Measurements from ENCODE around the gene KCNK7. TPM values are rescaled to one million over a fixed set of nuclear protein-coding genes. Genes with fewer than 3 reads are reported as not detected.

Gene KCNK7
- total RNA-seq, 3 donors from 2014 or later (not counting 1 experiment from before 2014, with no cell fraction given) = 6.3 to 11.2 (median 7.1) TPM

DNA sequence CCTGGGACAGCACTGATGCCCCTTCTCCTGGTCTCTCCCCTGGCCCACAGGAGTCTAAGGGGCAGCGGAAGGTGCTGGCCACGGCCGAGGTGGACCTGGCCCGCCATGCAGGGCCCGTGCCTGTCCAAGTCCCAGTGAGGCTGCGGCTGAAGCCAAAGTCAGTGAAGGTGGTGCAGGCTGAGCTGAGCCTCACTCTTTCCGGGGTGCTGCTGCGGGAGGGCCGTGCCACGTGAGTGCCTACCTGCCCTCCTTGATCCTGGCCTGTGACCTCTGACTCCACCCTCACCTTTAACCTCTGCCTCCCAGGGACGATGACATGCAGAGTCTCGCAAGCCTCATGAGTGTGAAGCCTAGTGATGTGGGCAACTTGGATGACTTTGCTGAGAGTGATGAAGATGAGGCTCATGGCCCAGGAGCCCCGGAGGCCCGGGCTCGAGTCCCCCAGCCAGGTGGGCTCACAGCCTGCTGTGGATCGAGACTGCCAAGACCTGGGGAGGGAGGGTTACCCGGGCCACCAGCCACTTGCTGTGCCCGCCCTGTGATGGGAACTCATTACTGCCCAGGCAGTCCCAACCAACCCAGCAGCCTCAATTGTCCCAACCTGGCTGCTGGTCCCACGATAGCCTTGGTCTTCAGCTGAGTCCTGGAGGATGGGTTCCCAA is 15.4 kb downstream of the KCNK7 start:
- Histone ChIP-seq H3K27me3 (ENCODE audit: control insufficient read depth, insufficient read depth, low read length) (no peaks in the 10 kb centered on the region), H3K4me1 (ENCODE audit: control insufficient read depth, insufficient read depth, low read length) (peaks cover 35% of the 10 kb centered on the region), H3K4me3 (ENCODE audit: low read length) (no peak overlapping the region), H3K36me3 (ENCODE audit: control insufficient read depth, insufficient read depth, low read length) (peaks cover 43% of the 10 kb centered on the region), H3K27ac (ENCODE audit: low read length) (no peak overlapping the region), H3K9me3 (ENCODE audit: control insufficient read depth, insufficient read depth, low read length) (no peaks in the 10 kb centered on the region)
- peak overlapping the region; percentile 14 to 30 for H3K27ac Mint-ChIP-seq
- intact Hi-C loops (cut with micrococcal nuclease) = loop anchor here (10.0 kb wide), 1 partner anchor 215 kb away; no protein-coding TSS in a partner anchor
- ATAC-seq (no peak), DNase-seq (no peak)
- no peaks in the 10 kb centered on the region for H3K9me3 Mint-ChIP-seq
- TF ChIP-seq, protein P1, sequence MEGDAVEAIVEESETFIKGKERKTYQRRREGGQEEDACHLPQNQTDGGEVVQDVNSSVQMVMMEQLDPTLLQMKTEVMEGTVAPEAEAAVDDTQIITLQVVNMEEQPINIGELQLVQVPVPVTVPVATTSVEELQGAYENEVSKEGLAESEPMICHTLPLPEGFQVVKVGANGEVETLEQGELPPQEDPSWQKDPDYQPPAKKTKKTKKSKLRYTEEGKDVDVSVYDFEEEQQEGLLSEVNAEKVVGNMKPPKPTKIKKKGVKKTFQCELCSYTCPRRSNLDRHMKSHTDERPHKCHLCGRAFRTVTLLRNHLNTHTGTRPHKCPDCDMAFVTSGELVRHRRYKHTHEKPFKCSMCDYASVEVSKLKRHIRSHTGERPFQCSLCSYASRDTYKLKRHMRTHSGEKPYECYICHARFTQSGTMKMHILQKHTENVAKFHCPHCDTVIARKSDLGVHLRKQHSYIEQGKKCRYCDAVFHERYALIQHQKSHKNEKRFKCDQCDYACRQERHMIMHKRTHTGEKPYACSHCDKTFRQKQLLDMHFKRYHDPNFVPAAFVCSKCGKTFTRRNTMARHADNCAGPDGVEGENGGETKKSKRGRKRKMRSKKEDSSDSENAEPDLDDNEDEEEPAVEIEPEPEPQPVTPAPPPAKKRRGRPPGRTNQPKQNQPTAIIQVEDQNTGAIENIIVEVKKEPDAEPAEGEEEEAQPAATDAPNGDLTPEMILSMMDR (IDR thresholded peaks at IDR 0.05) = no peak
- H3K4me1 Mint-ChIP-seq = peaks cover 30 to 62% of the 10 kb centered on the region in 2 donors
- no peaks in the 10 kb centered on the region for H3K36me3 Mint-ChIP-seq
- no peaks in the 10 kb centered on the region for H3K27me3 Mint-ChIP-seq (ENCODE audit: low read depth in 2 of 2)
- WGBS (ENCODE audit: insufficient coverage) = 94% methylated on average over 19 of the region's 19 CpGs
- H3K4me3 Mint-ChIP-seq = no peak overlapping the region

DNA sequence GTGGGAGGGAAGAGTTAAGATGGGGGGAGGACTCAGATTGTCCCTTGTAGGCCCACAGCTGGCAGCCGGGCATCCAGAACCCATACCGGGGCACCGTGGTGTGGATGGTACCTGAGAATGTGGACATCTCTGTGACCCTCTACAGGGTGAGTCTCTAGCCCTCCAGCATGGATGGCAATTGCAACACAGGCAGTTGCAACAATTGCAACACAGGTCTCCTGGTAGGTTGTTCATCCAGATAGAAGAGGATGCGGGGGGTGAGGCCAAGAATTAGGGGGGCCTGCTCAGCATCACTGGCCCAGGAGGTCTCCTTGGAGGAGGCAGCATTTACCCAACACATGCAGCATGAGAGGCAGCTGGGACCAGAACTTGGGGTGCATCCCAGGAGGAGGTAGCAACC is 16.3 kb downstream of the KCNK7 start:
- Histone ChIP-seq H3K27ac (ENCODE audit: low read length) (no peak overlapping the region), H3K4me1 (ENCODE audit: control insufficient read depth, insufficient read depth, low read length) (peaks cover 41% of the 10 kb centered on the region), H3K36me3 (ENCODE audit: control insufficient read depth, insufficient read depth, low read length) (peaks cover 40% of the 10 kb centered on the region), H3K27me3 (ENCODE audit: control insufficient read depth, insufficient read depth, low read length) (no peaks in the 10 kb centered on the region), H3K4me3 (ENCODE audit: low read length) (no peak overlapping the region), H3K9me3 (ENCODE audit: control insufficient read depth, insufficient read depth, low read length) (no peaks in the 10 kb centered on the region)
- Mint-ChIP-seq H3K36me3 (no peaks in the 10 kb centered on the region), H3K4me3 (peak overlapping the region; percentile 45), H3K27ac (peak overlapping the region in 1 of 2 donors; percentile 71), H3K4me1 (peaks cover 35 to 68% of the 10 kb centered on the region in 2 donors), H3K9me3 (no peaks in the 10 kb centered on the region), H3K27me3 (ENCODE audit: low read depth in 2 of 2) (no peaks in the 10 kb centered on the region)
- intact Hi-C loops (cut with micrococcal nuclease) = no loop called here
- TF ChIP-seq, protein P1 (IDR thresholded peaks at IDR 0.05) = no peak
- no peak for DNase-seq
- no peak for ATAC-seq
- WGBS (ENCODE audit: insufficient coverage) = 96% methylated on average over 4 of the region's 4 CpGs

DNA sequence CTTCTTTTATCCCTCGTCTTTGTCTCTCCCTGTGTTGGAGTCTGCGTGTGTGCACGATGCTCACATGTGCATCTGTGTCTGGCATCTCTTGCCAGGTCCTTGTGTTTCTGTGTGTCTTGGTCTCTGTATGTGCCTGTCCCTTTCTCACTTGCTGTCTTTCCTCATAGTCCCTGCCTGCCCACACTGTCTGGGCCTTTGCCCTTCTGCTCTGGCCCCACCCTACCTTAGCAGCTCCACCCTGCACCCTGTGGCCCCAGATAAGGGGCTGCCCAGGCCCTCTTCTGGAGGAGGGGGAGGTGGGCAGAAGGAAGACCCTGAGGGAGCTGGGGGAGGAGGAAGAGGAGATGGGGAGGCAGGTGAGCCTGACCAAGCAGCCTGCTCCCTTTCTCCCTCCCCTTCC is 16.9 kb downstream of the KCNK7 start:
- intact Hi-C loops (cut with micrococcal nuclease) = no loop called here
- Histone ChIP-seq H3K27me3 (ENCODE audit: control insufficient read depth, insufficient read depth, low read length) (no peaks in the 10 kb centered on the region), H3K36me3 (ENCODE audit: control insufficient read depth, insufficient read depth, low read length) (peaks cover 36% of the 10 kb centered on the region), H3K9me3 (ENCODE audit: control insufficient read depth, insufficient read depth, low read length) (no peaks in the 10 kb centered on the region), H3K4me1 (ENCODE audit: control insufficient read depth, insufficient read depth, low read length) (peaks cover 39% of the 10 kb centered on the region), H3K4me3 (ENCODE audit: low read length) (no peak overlapping the region), H3K27ac (ENCODE audit: low read length) (no peak overlapping the region)
- Mint-ChIP-seq H3K36me3 (no peaks in the 10 kb centered on the region), H3K27ac (peak overlapping the region; percentile 71 to 75), H3K4me1 (peaks cover 40 to 69% of the 10 kb centered on the region in 2 donors), H3K9me3 (no peaks in the 10 kb centered on the region), H3K4me3 (peak overlapping the region; percentile 49), H3K27me3 (ENCODE audit: low read depth in 2 of 2) (no peaks in the 10 kb centered on the region)
- DNase-seq (no peak), ATAC-seq (no peak)
- 95% methylated on average over 3 of the region's 3 CpGs for WGBS (ENCODE audit: insufficient coverage)
- TF ChIP-seq, protein P1 (IDR thresholded peaks at IDR 0.05) = no peak

DNA sequence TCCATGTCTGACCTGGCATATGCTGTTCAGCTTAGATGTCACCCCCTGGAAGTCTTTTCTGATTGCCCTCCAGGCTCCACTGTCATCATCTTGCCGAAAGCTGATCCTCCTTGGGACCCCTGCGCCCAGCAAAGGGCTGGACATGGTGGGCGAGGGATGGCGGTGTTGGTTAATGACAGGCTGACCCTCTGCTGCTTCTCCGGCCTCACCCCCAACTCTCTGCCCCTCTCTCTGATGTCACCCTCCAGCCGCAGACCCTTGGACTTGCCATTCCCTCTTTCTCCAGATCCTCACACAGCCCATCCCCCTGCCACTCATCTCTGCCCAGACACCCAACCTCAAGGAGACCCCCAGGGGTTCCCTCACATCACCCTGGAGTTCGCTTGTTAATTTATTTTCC is 17.5 kb downstream of the KCNK7 start:
- DNase-seq (no peak), ATAC-seq (no peak)
- intact Hi-C loops (cut with micrococcal nuclease) = no loop called here
- Histone ChIP-seq H3K27me3 (ENCODE audit: control insufficient read depth, insufficient read depth, low read length) (no peaks in the 10 kb centered on the region), H3K4me1 (ENCODE audit: control insufficient read depth, insufficient read depth, low read length) (peaks cover 44% of the 10 kb centered on the region), H3K4me3 (ENCODE audit: low read length) (no peak overlapping the region), H3K36me3 (ENCODE audit: control insufficient read depth, insufficient read depth, low read length) (peaks cover 36% of the 10 kb centered on the region), H3K9me3 (ENCODE audit: control insufficient read depth, insufficient read depth, low read length) (no peaks in the 10 kb centered on the region), H3K27ac (ENCODE audit: low read length) (peak overlapping the region; percentile 83)
- no peaks in the 10 kb centered on the region for H3K9me3 Mint-ChIP-seq
- H3K27me3 Mint-ChIP-seq (ENCODE audit: low read depth in 2 of 2) = no peaks in the 10 kb centered on the region
- peaks cover 40 to 71% of the 10 kb centered on the region in 2 donors for H3K4me1 Mint-ChIP-seq
- H3K36me3 Mint-ChIP-seq = no peaks in the 10 kb centered on the region
- peak overlapping the region; percentile 49 for H3K4me3 Mint-ChIP-seq
- peak overlapping the region; percentile 71 to 75 for H3K27ac Mint-ChIP-seq
- TF ChIP-seq, protein P1 (IDR thresholded peaks at IDR 0.05) = no peak
- 96% methylated on average over 7 of the region's 7 CpGs for WGBS (ENCODE audit: insufficient coverage)
